Panc1 (cell line): ENCODE measurements around the gene NOS1AP. TPM values are rescaled to one million over a fixed set of nuclear protein-coding genes. Genes with fewer than 3 reads are reported as not detected.

ENCODE experiments used
- ATAC-seq: fragments of 200-7000 bp; cut with Tn5 transposase; 2 replicates; pipeline ENCODE4 v1.9.1; 2020; ENCODE audit warnings: mild to moderate bottlenecking, moderate library complexity
- BruUV-seq: library from RNA; stranded (reverse); fragments of 400-500 nt; replicated peaks from 2 replicates; lab custom pipeline; 2021; lab: Mats Ljungman, UMichigan
- CTCF ChIA-PET: fragments of 300-600 bp; sonication (Branson Sonifier 250); formaldehyde crosslinking; loops from one replicate; lab custom pipeline; 2022; ENCODE audit warnings: antibody characterized with exemption; lab: Charles Lee
- POLR2A ChIA-PET: fragments of 300-600 bp; sonication (Branson Sonifier 250); formaldehyde crosslinking; loops from one replicate; lab custom pipeline; 2022; ENCODE audit warnings: antibody characterized with exemption; lab: Charles Lee
- DNase-seq: peaks from one replicate; pipeline ENCODE4 v3.0.0-alpha.2; 2010; ENCODE audit warnings: low read depth, low spot score
- H3K27ac ChIP-seq: 2 replicates; pipeline ENCODE4 v1.5.1; 2011; ENCODE audit warnings: mild to moderate bottlenecking, low read length, inconsistent platforms
- H3K27me3 ChIP-seq: fragments of 200-500 bp; sonication (Bioruptor generic); 2 replicates; pipeline ENCODE4 v1.6.0; 2014; ENCODE audit warnings: low read length, inconsistent platforms; ENCODE audit not compliant: control insufficient read depth, insufficient read depth
- H3K36me3 ChIP-seq: fragments of 200-500 bp; sonication (Bioruptor generic); 2 replicates; pipeline ENCODE4 v1.5.1; 2014; ENCODE audit warnings: inconsistent platforms, mild to moderate bottlenecking, low read length, moderate library complexity; ENCODE audit not compliant: control insufficient read depth, insufficient read depth
- H3K4me1 ChIP-seq: 2 replicates; pipeline ENCODE4 v1.5.1; 2011; ENCODE audit warnings: inconsistent platforms, mild to moderate bottlenecking, low read length, moderate library complexity; ENCODE audit not compliant: control insufficient read depth, insufficient read depth
- H3K4me3 ChIP-seq, 2 experiments: 2 replicates each; pipeline ENCODE4 v1.5.1; 2011 to 2012; ENCODE audit warnings: low read depth in 2 of 2, low read length in 2 of 2, mild to moderate bottlenecking in 2 of 2, inconsistent platforms in 1 of 2, moderate library complexity in 1 of 2
- H3K9me3 ChIP-seq: fragments of 200-500 bp; sonication (Bioruptor generic); 2 replicates; pipeline ENCODE4 v1.5.1; 2014; ENCODE audit warnings: low read depth, mild to moderate bottlenecking, inconsistent platforms, low read length, moderate library complexity; ENCODE audit not compliant: control insufficient read depth, insufficient read depth
- POLR2AphosphoS5 ChIP-seq: IDR thresholded peaks from 2 replicates; pipeline ENCODE4 v1.6.1; 2012; ENCODE audit warnings: mild to moderate bottlenecking, low read depth, low read length, moderate library complexity
- REST ChIP-seq, 2 experiments: IDR thresholded peaks; 2 replicates each; pipeline ENCODE4 v1.6.1; 2011 to 2012; ENCODE audit warnings: low read depth in 2 of 2, control low read depth in 1 of 2, low read length in 1 of 2, mild to moderate bottlenecking in 1 of 2, moderate library complexity in 1 of 2; ENCODE audit not compliant: insufficient read depth in 1 of 2
- SIN3A ChIP-seq: IDR thresholded peaks from 2 replicates; pipeline ENCODE4 v1.6.1; 2012; ENCODE audit warnings: low read depth, mild to moderate bottlenecking, low read length, moderate library complexity, borderline replicate concordance; ENCODE audit not compliant: insufficient read depth
- TCF7L2 ChIP-seq: IDR thresholded peaks from 2 replicates; pipeline ENCODE4 v1.6.1; 2011; ENCODE audit warnings: mild to moderate bottlenecking, low read depth, low read length, inconsistent platforms
- in situ Hi-C: cut with HindIII; loops from 2 replicates; pipeline ENCODE4 v1.10.0; 2016; ENCODE audit warnings: low sequenced_read_pairs, low pct_unique_long_range_greater_than_20kb
- intact Hi-C: fragments of 100-400 bp; cut with micrococcal nuclease; formaldehyde crosslinking; loops from one replicate; pipeline ENCODE4 v1.10.0; 2022; ENCODE audit not compliant: unreplicated experiment
- total RNA-seq: library from RNA; stranded (reverse); gene quantifications from one replicate; pipeline ENCODE4 v1.2.1, GENCODE V29; 2021; ENCODE audit not compliant: unreplicated experiment
- TF ChIP-seq, protein P1 (sequence below): fragments of 450-650 bp; IDR thresholded peaks from 2 replicates; pipeline ENCODE4 v1.5.1; 2017; ENCODE audit warnings: mild to moderate bottlenecking

Gene NOS1AP
- total RNA-seq, 1 experiment from 2014 or later, result 27.9 TPM

- H3K4me1 ChIP-seq, result peaks cover 98% of the 10 kb centered on the region
- CTCF ChIA-PET, result no interaction called here
Measured at GRCh38 chr1:162136760-162137159, 67.3 kb downstream of the NOS1AP start.

DNA sequence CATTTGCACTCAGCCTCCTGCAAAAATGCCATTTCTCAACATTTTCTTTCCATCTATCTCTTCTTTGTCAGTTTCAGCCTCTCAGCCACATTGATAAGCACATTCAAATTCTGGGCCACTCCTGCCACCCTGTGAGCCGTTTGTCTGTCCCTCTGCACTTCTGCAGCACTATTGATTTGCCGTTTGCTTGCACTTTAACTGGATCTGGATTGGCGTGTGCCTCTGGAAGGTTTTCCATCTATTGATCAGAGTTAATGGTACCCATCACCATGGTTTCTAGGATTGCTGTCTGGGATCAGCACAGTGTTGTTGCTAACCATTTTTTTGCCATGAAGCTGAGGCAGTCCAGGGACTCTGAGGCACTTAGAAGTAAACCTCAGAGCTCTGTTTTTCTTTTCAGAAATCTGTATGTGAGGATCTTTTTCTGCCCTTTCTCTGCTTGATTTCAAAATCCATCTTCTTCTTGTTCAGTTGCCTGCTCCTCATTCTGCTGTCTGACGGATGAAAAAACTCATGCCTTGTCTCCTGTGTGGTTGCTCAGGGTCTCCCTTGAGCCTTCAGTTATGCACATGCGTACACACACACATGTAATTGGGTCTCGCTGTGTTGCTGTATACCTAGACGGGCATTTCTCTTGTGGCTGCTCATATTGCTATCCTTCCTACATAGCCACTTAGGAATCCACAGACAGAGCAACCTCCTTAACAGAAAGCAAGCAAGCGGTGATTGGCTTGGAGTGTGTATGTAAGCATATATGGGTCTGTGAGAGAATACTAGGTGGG lies 67.9 kb downstream of the NOS1AP start:
- H3K4me3 ChIP-seq, result peak overlapping the region; percentile 1 to 12; a peak in 2 of 4 replicates
- intact Hi-C loops (no loop called here), in situ Hi-C loops (no loop called here)
- peak overlapping the region; percentile 99 for H3K27ac ChIP-seq
- CTCF ChIA-PET, result no interaction called here
- no peaks in the 10 kb centered on the region for H3K9me3 ChIP-seq
- DNase-seq (no peak), ATAC-seq (peak; percentile 15)
- TSS peak; percentile 38 for BruUV-seq
- POLR2A ChIA-PET, result no interaction called here
- TF ChIP-seq REST (IDR thresholded peaks at IDR 0.05; ENCODE audit: insufficient read depth in 1 of 2, low read depth in 2 of 2, low read length in 1 of 2), result no peak
- TF ChIP-seq, protein P1, sequence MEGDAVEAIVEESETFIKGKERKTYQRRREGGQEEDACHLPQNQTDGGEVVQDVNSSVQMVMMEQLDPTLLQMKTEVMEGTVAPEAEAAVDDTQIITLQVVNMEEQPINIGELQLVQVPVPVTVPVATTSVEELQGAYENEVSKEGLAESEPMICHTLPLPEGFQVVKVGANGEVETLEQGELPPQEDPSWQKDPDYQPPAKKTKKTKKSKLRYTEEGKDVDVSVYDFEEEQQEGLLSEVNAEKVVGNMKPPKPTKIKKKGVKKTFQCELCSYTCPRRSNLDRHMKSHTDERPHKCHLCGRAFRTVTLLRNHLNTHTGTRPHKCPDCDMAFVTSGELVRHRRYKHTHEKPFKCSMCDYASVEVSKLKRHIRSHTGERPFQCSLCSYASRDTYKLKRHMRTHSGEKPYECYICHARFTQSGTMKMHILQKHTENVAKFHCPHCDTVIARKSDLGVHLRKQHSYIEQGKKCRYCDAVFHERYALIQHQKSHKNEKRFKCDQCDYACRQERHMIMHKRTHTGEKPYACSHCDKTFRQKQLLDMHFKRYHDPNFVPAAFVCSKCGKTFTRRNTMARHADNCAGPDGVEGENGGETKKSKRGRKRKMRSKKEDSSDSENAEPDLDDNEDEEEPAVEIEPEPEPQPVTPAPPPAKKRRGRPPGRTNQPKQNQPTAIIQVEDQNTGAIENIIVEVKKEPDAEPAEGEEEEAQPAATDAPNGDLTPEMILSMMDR, result no peak
- TF ChIP-seq POLR2AphosphoS5, result no peak
- no peak for TF ChIP-seq SIN3A
- TF ChIP-seq TCF7L2, result no peak
- no peaks in the 10 kb centered on the region for H3K36me3 ChIP-seq
- H3K4me1 ChIP-seq, result peaks cover 98% of the 10 kb centered on the region
- H3K27me3 ChIP-seq, result no peaks in the 10 kb centered on the region

More at GRCh38 chr1:162136760-162137159, 67.3 kb downstream of the NOS1AP start:
- DNase-seq (peak; percentile 68), ATAC-seq (peak; percentile 89)
- H3K36me3 ChIP-seq, result no peaks in the 10 kb centered on the region
- BruUV-seq, result no TSS peak
- intact Hi-C loops, result no loop called here
- TF ChIP-seq POLR2AphosphoS5 (peak; percentile 68), SIN3A (no peak), TCF7L2 (no peak), REST (IDR thresholded peaks at IDR 0.05; ENCODE audit: insufficient read depth in 1 of 2, low read depth in 2 of 2, low read length in 1 of 2) (no peak)
- TF ChIP-seq, protein P1, result no peak
- H3K27me3 ChIP-seq, result no peaks in the 10 kb centered on the region
- no peaks in the 10 kb centered on the region for H3K9me3 ChIP-seq
- POLR2A ChIA-PET, result no interaction called here
- peak overlapping the region; percentile 5 to 12; a peak in 3 of 4 replicates for H3K4me3 ChIP-seq
- peak overlapping the region; percentile 99 for H3K27ac ChIP-seq
- in situ Hi-C loops, result no loop called here
